ENCODE results near the gene FOXO3.
"Not testable (repeated sequence)": the region's sequence is repeated elsewhere in the genome, so short reads cannot be mapped to it uniquely, and the experiment has no call there.

The FOXO3 gene

DNA sequence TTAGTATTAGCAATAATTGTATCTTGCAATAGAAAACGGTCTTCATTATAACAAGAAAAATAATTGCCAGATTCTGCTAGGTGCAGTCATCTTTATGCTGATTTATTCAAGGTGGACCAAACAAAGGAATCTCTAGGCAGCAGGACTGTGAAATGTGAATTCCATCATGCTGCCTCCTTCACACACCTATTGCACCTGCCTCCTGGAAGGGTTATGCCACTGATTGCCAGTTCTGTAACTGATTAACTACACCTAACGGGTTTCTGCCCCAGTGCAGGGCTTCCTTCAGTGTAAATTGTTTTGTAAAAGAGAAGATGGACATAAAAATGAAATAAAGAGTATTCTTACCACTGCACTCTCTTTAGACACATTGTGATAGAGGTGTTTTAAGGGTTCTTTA is 96.1 kb downstream of the FOXO3 start:
- no peaks in the 10 kb centered on the region for H3K27me3 ChIP-seq (replicated peaks; ENCODE audit: control insufficient read depth, insufficient read depth, low read length)
- H3K36me3 ChIP-seq (ENCODE audit: control insufficient read depth, insufficient read depth, low read length), result no peaks in the 10 kb centered on the region; the same call in 1 of the 2 replicates
- TF ChIP-seq, protein P1, sequence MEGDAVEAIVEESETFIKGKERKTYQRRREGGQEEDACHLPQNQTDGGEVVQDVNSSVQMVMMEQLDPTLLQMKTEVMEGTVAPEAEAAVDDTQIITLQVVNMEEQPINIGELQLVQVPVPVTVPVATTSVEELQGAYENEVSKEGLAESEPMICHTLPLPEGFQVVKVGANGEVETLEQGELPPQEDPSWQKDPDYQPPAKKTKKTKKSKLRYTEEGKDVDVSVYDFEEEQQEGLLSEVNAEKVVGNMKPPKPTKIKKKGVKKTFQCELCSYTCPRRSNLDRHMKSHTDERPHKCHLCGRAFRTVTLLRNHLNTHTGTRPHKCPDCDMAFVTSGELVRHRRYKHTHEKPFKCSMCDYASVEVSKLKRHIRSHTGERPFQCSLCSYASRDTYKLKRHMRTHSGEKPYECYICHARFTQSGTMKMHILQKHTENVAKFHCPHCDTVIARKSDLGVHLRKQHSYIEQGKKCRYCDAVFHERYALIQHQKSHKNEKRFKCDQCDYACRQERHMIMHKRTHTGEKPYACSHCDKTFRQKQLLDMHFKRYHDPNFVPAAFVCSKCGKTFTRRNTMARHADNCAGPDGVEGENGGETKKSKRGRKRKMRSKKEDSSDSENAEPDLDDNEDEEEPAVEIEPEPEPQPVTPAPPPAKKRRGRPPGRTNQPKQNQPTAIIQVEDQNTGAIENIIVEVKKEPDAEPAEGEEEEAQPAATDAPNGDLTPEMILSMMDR (IDR thresholded peaks at IDR 0.05; ENCODE audit: insufficient read depth, low read length, poor library complexity, severe bottlenecking), result no peak
- no peak overlapping the region for H3K4me3 ChIP-seq (replicated peaks; ENCODE audit: low read depth, low read length)
- DNase-seq (ENCODE audit: extremely low read depth, insufficient read length), result no peak

- Histone ChIP-seq H3K4me3 (replicated peaks; ENCODE audit: low read depth, low read length) (no peak overlapping the region), H3K27me3 (replicated peaks; ENCODE audit: control insufficient read depth, insufficient read depth, low read length) (no peaks in the 10 kb centered on the region), H3K36me3 (ENCODE audit: control insufficient read depth, insufficient read depth, low read length) (no peaks in the 10 kb centered on the region; the same call in 1 of the 2 replicates)
- TF ChIP-seq, protein P1 (IDR thresholded peaks at IDR 0.05; ENCODE audit: insufficient read depth, low read length, poor library complexity, severe bottlenecking), result no peak
- DNase-seq (ENCODE audit: extremely low read depth, insufficient read length), result no peak
These were observed 97.5 kb downstream of the FOXO3 start for GRCh38 chr6:108658174-108658573.

DNA sequence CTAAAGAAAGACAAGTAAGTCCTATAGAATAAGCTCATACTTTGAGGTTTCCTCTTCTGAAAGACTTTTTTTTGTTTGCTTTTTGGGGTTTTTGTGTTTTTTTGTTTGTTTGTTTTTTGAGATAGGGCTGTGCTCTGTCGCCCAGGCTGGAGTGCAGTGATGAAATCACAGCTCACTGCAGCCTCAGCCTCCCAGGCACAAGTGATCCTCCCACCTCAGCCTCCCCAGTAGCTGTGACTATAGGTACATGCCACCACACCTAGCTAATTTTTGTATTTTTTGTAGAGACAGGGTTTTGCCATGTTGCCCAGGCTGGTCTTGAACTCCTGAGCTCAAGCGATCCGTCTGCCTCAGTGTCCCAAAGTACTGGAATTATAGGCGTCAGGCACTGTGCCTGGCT is 98.1 kb downstream of the FOXO3 start:
- H3K36me3 ChIP-seq (ENCODE audit: control insufficient read depth, insufficient read depth, low read length); DNase-seq (ENCODE audit: extremely low read depth, insufficient read length); H3K27me3 ChIP-seq (replicated peaks; ENCODE audit: control insufficient read depth, insufficient read depth, low read length); H3K4me3 ChIP-seq (replicated peaks; ENCODE audit: low read depth, low read length): not testable (repeated sequence)

GRCh38 chr6:108660251-108660650 is 99.5 kb downstream of the FOXO3 start:
- H3K27me3 ChIP-seq (replicated peaks; ENCODE audit: control insufficient read depth, insufficient read depth, low read length), result no peaks in the 10 kb centered on the region
- TF ChIP-seq, protein P1 (IDR thresholded peaks at IDR 0.05; ENCODE audit: insufficient read depth, low read length, poor library complexity, severe bottlenecking), result no peak
- H3K36me3 ChIP-seq (ENCODE audit: control insufficient read depth, insufficient read depth, low read length), result no peaks in the 10 kb centered on the region; the same call in none of the 2 replicates
- no peak for DNase-seq (ENCODE audit: extremely low read depth, insufficient read length)
- H3K4me3 ChIP-seq (replicated peaks; ENCODE audit: low read depth, low read length), result no peak overlapping the region

GRCh38 chr6:108661430-108661829 is 100.7 kb downstream of the FOXO3 start:
- no peaks in the 10 kb centered on the region; the same call in 1 of the 2 replicates for H3K36me3 ChIP-seq (ENCODE audit: control insufficient read depth, insufficient read depth, low read length)
- DNase-seq (ENCODE audit: extremely low read depth, insufficient read length), result no peak
- no peak overlapping the region for H3K4me3 ChIP-seq (replicated peaks; ENCODE audit: low read depth, low read length)
- no peaks in the 10 kb centered on the region for H3K27me3 ChIP-seq (replicated peaks; ENCODE audit: control insufficient read depth, insufficient read depth, low read length)
- TF ChIP-seq, protein P1 (IDR thresholded peaks at IDR 0.05; ENCODE audit: insufficient read depth, low read length, poor library complexity, severe bottlenecking), result no peak

GRCh38 chr6:108661982-108662381 is 101.3 kb downstream of the FOXO3 start:
- H3K36me3 ChIP-seq (ENCODE audit: control insufficient read depth, insufficient read depth, low read length), result no peaks in the 10 kb centered on the region; the same call in 1 of the 2 replicates
- H3K27me3 ChIP-seq (replicated peaks; ENCODE audit: control insufficient read depth, insufficient read depth, low read length), result no peaks in the 10 kb centered on the region
- no peak for DNase-seq (ENCODE audit: extremely low read depth, insufficient read length)
- TF ChIP-seq, protein P1 (IDR thresholded peaks at IDR 0.05; ENCODE audit: insufficient read depth, low read length, poor library complexity, severe bottlenecking), result no peak
- no peak overlapping the region for H3K4me3 ChIP-seq (replicated peaks; ENCODE audit: low read depth, low read length)
